ENCODE measurements around the gene TBL1X.
"Not testable (repeated sequence)": the region's sequence is repeated elsewhere in the genome, so short reads cannot be mapped to it uniquely, and the experiment has no call there.

The TBL1X gene

GRCh38 chrX:9534686-9535085 lies 69.8 kb downstream of the TBL1X start:
- Histone ChIP-seq H3K27me3 (ENCODE audit: low read depth, low read length) (no peaks in the 10 kb centered on the region), H3K79me2 (ENCODE audit: low read length) (peaks cover 28% of the 10 kb centered on the region), H3K4me1 (ENCODE audit: low read length) (peaks cover 14% of the 10 kb centered on the region), H4K20me1 (ENCODE audit: insufficient read depth, low read length) (no peaks in the 10 kb centered on the region), H3K27ac (ENCODE audit: low read length) (no peak overlapping the region), H2AFZ (ENCODE audit: low read depth, low read length) (no peak overlapping the region), H3K9me3 (ENCODE audit: insufficient read depth, low read length) (no peaks in the 10 kb centered on the region), H3K9ac (ENCODE audit: low read length) (no peak overlapping the region), H3K36me3 (replicated peaks; ENCODE audit: low read depth, low read length) (peaks cover 10% of the 10 kb centered on the region), H3K4me3 (ENCODE audit: low read length) (no peak overlapping the region), H3K4me2 (ENCODE audit: low read length) (no peak overlapping the region)
- TF ChIP-seq EZH2phosphoT487 (IDR thresholded peaks at IDR 0.05; ENCODE audit: low read depth) (no peak), CTCF (IDR thresholded peaks at IDR 0.05; ENCODE audit: low read depth, low read length) (no peak)

- H3K27ac ChIP-seq (ENCODE audit: low read length) = no peak overlapping the region
- no peak overlapping the region for H3K9ac ChIP-seq (ENCODE audit: low read length)
- H3K4me3 ChIP-seq (ENCODE audit: low read length) = no peak overlapping the region
- H3K4me1 ChIP-seq (ENCODE audit: low read length) = peaks cover 10% of the 10 kb centered on the region
- H3K27me3 ChIP-seq (ENCODE audit: low read depth, low read length) = no peaks in the 10 kb centered on the region
- no peak overlapping the region for H3K4me2 ChIP-seq (ENCODE audit: low read length)
- H3K36me3 ChIP-seq (replicated peaks; ENCODE audit: low read depth, low read length) = peaks cover 10% of the 10 kb centered on the region
- TF ChIP-seq CTCF (IDR thresholded peaks at IDR 0.05; ENCODE audit: low read depth, low read length) = no peak
- no peak for TF ChIP-seq EZH2phosphoT487 (IDR thresholded peaks at IDR 0.05; ENCODE audit: low read depth)
- no peaks in the 10 kb centered on the region for H3K9me3 ChIP-seq (ENCODE audit: insufficient read depth, low read length)
- H4K20me1 ChIP-seq (ENCODE audit: insufficient read depth, low read length) = no peaks in the 10 kb centered on the region
- peaks cover 24% of the 10 kb centered on the region for H3K79me2 ChIP-seq (ENCODE audit: low read length)
- H2AFZ ChIP-seq (ENCODE audit: low read depth, low read length) = no peak overlapping the region
These were observed 70.2 kb downstream of the TBL1X start for GRCh38 chrX:9535101-9535500.

GRCh38 chrX:9536156-9536555 lies 71.3 kb downstream of the TBL1X start:
- H3K4me1 ChIP-seq (ENCODE audit: low read length); H3K9me3 ChIP-seq (ENCODE audit: insufficient read depth, low read length); H3K4me2 ChIP-seq (ENCODE audit: low read length): not testable (repeated sequence)

GRCh38 chrX:9537781-9538180 lies 72.9 kb downstream of the TBL1X start:
- Histone ChIP-seq H3K36me3 (replicated peaks; ENCODE audit: low read depth, low read length) (peaks cover 10% of the 10 kb centered on the region), H2AFZ (ENCODE audit: low read depth, low read length) (no peak overlapping the region), H4K20me1 (ENCODE audit: insufficient read depth, low read length) (no peaks in the 10 kb centered on the region), H3K9me3 (ENCODE audit: insufficient read depth, low read length) (no peaks in the 10 kb centered on the region), H3K4me3 (ENCODE audit: low read length) (no peak overlapping the region), H3K4me2 (ENCODE audit: low read length) (no peak overlapping the region), H3K27me3 (ENCODE audit: low read depth, low read length) (no peaks in the 10 kb centered on the region), H3K9ac (ENCODE audit: low read length) (no peak overlapping the region), H3K79me2 (ENCODE audit: low read length) (peaks cover 7% of the 10 kb centered on the region), H3K27ac (ENCODE audit: low read length) (no peak overlapping the region), H3K4me1 (ENCODE audit: low read length) (no peaks in the 10 kb centered on the region; the same call in 1 of the 2 replicates)
- TF ChIP-seq CTCF (IDR thresholded peaks at IDR 0.05; ENCODE audit: low read depth, low read length) (no peak), EZH2phosphoT487 (IDR thresholded peaks at IDR 0.05; ENCODE audit: low read depth) (no peak)

More at GRCh38 chrX:9536156-9536555, 71.3 kb downstream of the TBL1X start:
- not testable (repeated sequence) for H4K20me1 ChIP-seq (ENCODE audit: insufficient read depth, low read length); H3K36me3 ChIP-seq (replicated peaks; ENCODE audit: low read depth, low read length); H3K27me3 ChIP-seq (ENCODE audit: low read depth, low read length); H3K9ac ChIP-seq (ENCODE audit: low read length); H3K27ac ChIP-seq (ENCODE audit: low read length); H2AFZ ChIP-seq (ENCODE audit: low read depth, low read length); H3K4me3 ChIP-seq (ENCODE audit: low read length)
- peaks cover 21% of the 10 kb centered on the region for H3K79me2 ChIP-seq (ENCODE audit: low read length)
